D721Med (cell line): ENCODE results near the gene ACOX2.

Experiments used
- DNase-seq: peaks from one replicate; pipeline ENCODE4 v3.0.0; 2011; ENCODE audit warnings: low spot score; ENCODE audit not compliant: insufficient read length
- FAIRE-seq: peaks from 2 replicates; lab custom pipeline; 2011; peaks lifted over from hg19 to GRCh38; lab: Jason Lieb, UNC
- CTCF ChIP-seq: IDR thresholded peaks from 2 replicates; pipeline ENCODE4 v1.5.1; 2012; ENCODE audit warnings: mild to moderate bottlenecking, control low read depth; ENCODE audit not compliant: insufficient read depth; ENCODE audit errors: missing control alignments

The ACOX2 gene

GRCh38 chr3:58551636-58552180, 14.7 kb upstream of the ACOX2 start:
- TF ChIP-seq CTCF = no peak
- FAIRE-seq (no peak), DNase-seq (no peak)

GRCh38 chr3:58544541-58544940, 7.6 kb upstream of the ACOX2 start:
- DNase-seq (no peak), FAIRE-seq (no peak)

GRCh38 chr3:58540176-58540858, 3.3 kb upstream of the ACOX2 start:
- DNase-seq = no peak
- TF ChIP-seq CTCF = no peak
- FAIRE-seq = no peak

More at GRCh38 chr3:58544541-58544940, 7.6 kb upstream of the ACOX2 start:
- no peak for TF ChIP-seq CTCF

GRCh38 chr3:58539626-58540025, 2.6 kb upstream of the ACOX2 start:
- DNase-seq (no peak), FAIRE-seq (no peak)
- no peak for TF ChIP-seq CTCF

- no peak for FAIRE-seq
- no peak for TF ChIP-seq CTCF
Measured at GRCh38 chr3:58537412-58538301, 667 bp upstream of the ACOX2 start.

GRCh38 chr3:58535531-58536500, 1.2 kb downstream of the ACOX2 start:
- DNase-seq (no peak), FAIRE-seq (no peak)
- TF ChIP-seq CTCF = no peak

More at GRCh38 chr3:58537412-58538301, 667 bp upstream of the ACOX2 start:
- no peak for DNase-seq
